Measurements from ENCODE around the gene VSIG4. TPM values are rescaled to one million over a fixed set of nuclear protein-coding genes. Genes with fewer than 3 reads are reported as not detected.

The VSIG4 gene
- total and polyA plus RNA-seq, 10 of the 15 experiments (the other 5 are each of a cell fraction or from before 2014, with no cell fraction given), result 0.05 to 0.36 TPM; not detected in 8

GRCh38 chrX:66046612-66047235 lies 6.8 kb upstream of the VSIG4 start (continued):
- TF ChIP-seq ZBTB40 (IDR thresholded peaks at IDR 0.05; ENCODE audit: borderline replicate concordance) (no peak; the same call in 1 of the 2 replicates), PAX8 (IDR thresholded peaks at IDR 0.05) (no peak), STAT3 (IDR thresholded peaks at IDR 0.05; ENCODE audit: low read depth, low read length) (no peak), IRF4 (IDR thresholded peaks at IDR 0.05; ENCODE audit: low read depth, low read length) (peak; percentile 98), SIX5 (IDR thresholded peaks at IDR 0.05; ENCODE audit: low read depth, low read length, severe bottlenecking) (no peak), POLR2AphosphoS5 (IDR thresholded peaks at IDR 0.05; ENCODE audit: low read length) (no peak), BRCA1 (IDR thresholded peaks at IDR 0.05; ENCODE audit: low read depth, low read length) (no peak), PML (IDR thresholded peaks at IDR 0.05; ENCODE audit: low read length) (peak; percentile 78), KAT2A (conservative IDR thresholded peaks at IDR 0.05; ENCODE audit: control insufficient read depth, low read depth, low read length) (no peak), RAD51 (IDR thresholded peaks at IDR 0.05) (0 out of 2 replicates have a peak, but pooled peaks have one; percentile 30), MYC (IDR thresholded peaks at IDR 0.05; ENCODE audit: insufficient read depth, insufficient read length, insufficient replicate concordance, low read length, severe bottlenecking) (no peak), BCL3 (IDR thresholded peaks at IDR 0.05; ENCODE audit: borderline replicate concordance, insufficient read depth, low read depth, low read length, poor library complexity, severe bottlenecking) (peak; percentile 88), ZBTB4 (CRISPR knock-in tag; IDR thresholded peaks at IDR 0.05) (no peak), KLF5 (IDR thresholded peaks at IDR 0.05; ENCODE audit: partially characterized antibody) (no peak), MTA2 (IDR thresholded peaks at IDR 0.05; ENCODE audit: low read depth) (peak; percentile 96), REST (IDR thresholded peaks at IDR 0.05; ENCODE audit: low read depth, low read length) (no peak), EP300 (IDR thresholded peaks at IDR 0.05; ENCODE audit: borderline replicate concordance in 1 of 2, control insufficient read depth in 1 of 2, low read depth in 2 of 2, low read length in 2 of 2) (peak; percentile 97 to 100)

All from GM12878 (cell line).